ENCODE measurements around the gene IL13.

DNA sequence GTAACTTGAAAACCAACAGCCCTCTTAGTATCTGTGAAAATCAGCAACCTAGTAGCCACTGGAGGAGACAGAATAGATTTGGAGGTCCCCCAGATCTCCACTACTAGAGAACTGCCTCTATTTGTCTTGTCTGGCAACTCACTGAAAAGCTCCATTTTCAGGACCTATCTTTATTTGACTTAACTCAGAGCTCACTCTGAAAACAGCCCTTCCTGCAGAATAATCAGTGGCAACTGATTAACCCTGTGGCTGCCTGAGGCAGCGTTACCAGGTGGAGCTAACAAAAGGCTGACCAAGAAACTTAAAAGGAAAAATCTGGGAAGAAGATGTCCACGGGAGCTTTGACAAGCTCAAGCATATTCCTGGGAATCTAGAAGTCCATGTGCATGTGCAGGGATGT, 10.5 kb upstream of the IL13 start:
- TF ChIP-seq, protein P1, sequence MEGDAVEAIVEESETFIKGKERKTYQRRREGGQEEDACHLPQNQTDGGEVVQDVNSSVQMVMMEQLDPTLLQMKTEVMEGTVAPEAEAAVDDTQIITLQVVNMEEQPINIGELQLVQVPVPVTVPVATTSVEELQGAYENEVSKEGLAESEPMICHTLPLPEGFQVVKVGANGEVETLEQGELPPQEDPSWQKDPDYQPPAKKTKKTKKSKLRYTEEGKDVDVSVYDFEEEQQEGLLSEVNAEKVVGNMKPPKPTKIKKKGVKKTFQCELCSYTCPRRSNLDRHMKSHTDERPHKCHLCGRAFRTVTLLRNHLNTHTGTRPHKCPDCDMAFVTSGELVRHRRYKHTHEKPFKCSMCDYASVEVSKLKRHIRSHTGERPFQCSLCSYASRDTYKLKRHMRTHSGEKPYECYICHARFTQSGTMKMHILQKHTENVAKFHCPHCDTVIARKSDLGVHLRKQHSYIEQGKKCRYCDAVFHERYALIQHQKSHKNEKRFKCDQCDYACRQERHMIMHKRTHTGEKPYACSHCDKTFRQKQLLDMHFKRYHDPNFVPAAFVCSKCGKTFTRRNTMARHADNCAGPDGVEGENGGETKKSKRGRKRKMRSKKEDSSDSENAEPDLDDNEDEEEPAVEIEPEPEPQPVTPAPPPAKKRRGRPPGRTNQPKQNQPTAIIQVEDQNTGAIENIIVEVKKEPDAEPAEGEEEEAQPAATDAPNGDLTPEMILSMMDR (IDR thresholded peaks at IDR 0.05), result no peak
- no peak for TF ChIP-seq POLR2A (IDR thresholded peaks at IDR 0.05)

Measured in thyroid gland (tissue), 4 donors.